HG02973 (cell line): ENCODE results near the gene CDK11B.
"Not testable (repeated sequence)": the region's sequence is repeated elsewhere in the genome, so short reads cannot be mapped to it uniquely, and the experiment has no call there.

ENCODE experiments used
- ATAC-seq: cut with Tn5 transposase; IDR thresholded peaks from one replicate; pipeline ENCODE4 v1.9.1; 2021; ENCODE audit warnings: moderate library complexity; ENCODE audit not compliant: unreplicated experiment

CDK11B gene

GRCh38 chr1:1600861-1601563 is 57.8 kb downstream of the CDK11B start:
- no peak for ATAC-seq

GRCh38 chr1:1599935-1600860 is 58.6 kb downstream of the CDK11B start, which contains the start of gene FNDC10:
Gene FNDC10 (minus strand): TSS chr1:1600135. CDS start chr1:1600015, 120 bp downstream.
- no peak for ATAC-seq

- ATAC-seq: no peak
Measured at GRCh38 chr1:1599030-1599934, 59.5 kb downstream of the CDK11B start.

- no peak for ATAC-seq
Measured at GRCh38 chr1:1598720-1599029, 60.1 kb downstream of the CDK11B start.

GRCh38 chr1:1598051-1598719 is 60.6 kb downstream of the CDK11B start:
- no peak for ATAC-seq

GRCh38 chr1:1597275-1597930 is 61.4 kb downstream of the CDK11B start:
- no peak for ATAC-seq

- ATAC-seq: no peak
Measured at GRCh38 chr1:1596493-1597274, 62.1 kb downstream of the CDK11B start.

- not testable (repeated sequence) for ATAC-seq
Measured at GRCh38 chr1:1595341-1595740, 63.5 kb downstream of the CDK11B start.

- ATAC-seq: no peak
Measured at GRCh38 chr1:1594602-1595260, 64.1 kb downstream of the CDK11B start.

GRCh38 chr1:1593834-1594601 is 64.8 kb downstream of the CDK11B start:
- no peak for ATAC-seq

GRCh38 chr1:1591452-1591851 is 67.4 kb downstream of the CDK11B start:
- no peak for ATAC-seq
